WTC11 (cell line): Measurements from ENCODE around the gene SUN2. TPM values are rescaled to one million over a fixed set of nuclear protein-coding genes. Genes with fewer than 3 reads are reported as not detected.

Experiments used
- ATAC-seq: fragments of 200-7000 bp; cut with Tn5 transposase; 2 replicates; pipeline ENCODE4 v1.10.0; 2021; ENCODE audit warnings: mild to moderate bottlenecking, moderate library complexity
- CTCF ChIA-PET: fragments of 300-600 bp; sonication (Branson Sonifier 250); formaldehyde crosslinking; loops from one replicate; lab custom pipeline; 2021; ENCODE audit warnings: antibody characterized with exemption; lab: Charles Lee
- POLR2A ChIA-PET: fragments of 350-600 bp; sonication (Branson Sonifier 250); formaldehyde crosslinking; loops from one replicate; lab custom pipeline; 2021; ENCODE audit warnings: antibody characterized with exemption; lab: Charles Lee
- DNase-seq: peaks from one replicate; pipeline ENCODE4 v3.0.0; 2021; ENCODE audit warnings: low spot score
- H3K27ac Mint-ChIP-seq: 2 replicates; pipeline ENCODE4 v1.8.0; 2021; ENCODE audit warnings: mixed read lengths
- H3K27me3 Mint-ChIP-seq: 2 replicates; pipeline ENCODE4 v1.8.0; 2021; ENCODE audit warnings: low read depth, mild to moderate bottlenecking, moderate library complexity, mixed read lengths
- H3K36me3 Mint-ChIP-seq: 2 replicates; pipeline ENCODE4 v1.8.0; 2021; ENCODE audit warnings: mixed read lengths
- H3K4me1 Mint-ChIP-seq: 2 replicates; pipeline ENCODE4 v1.8.0; 2022; ENCODE audit warnings: mixed read lengths
- H3K4me3 Mint-ChIP-seq: 2 replicates; pipeline ENCODE4 v1.8.0; 2021; ENCODE audit warnings: mild to moderate bottlenecking, moderate library complexity, mixed read lengths
- H3K9me3 Mint-ChIP-seq: 2 replicates; pipeline ENCODE4 v1.8.0; 2021; ENCODE audit warnings: mixed read lengths
- EMX1 ChIP-seq: fragments of 250-450 bp; sonication (Bioruptor Pico); IDR thresholded peaks from 2 replicates; pipeline ENCODE4 v1.8.0; 2021; ENCODE audit warnings: mild to moderate bottlenecking
- ETV6 ChIP-seq: sonication (generic); formaldehyde crosslinking; IDR thresholded peaks from 2 replicates; pipeline ENCODE4 v1.8.1; 2022; ENCODE audit warnings: mild to moderate bottlenecking, missing genetic modification reagents
- GRHL2 ChIP-seq: fragments of 250-450 bp; sonication (Bioruptor Pico); IDR thresholded peaks from 2 replicates; pipeline ENCODE4 v1.8.0; 2022; ENCODE audit warnings: mild to moderate bottlenecking, moderate library complexity; ENCODE audit not compliant: insufficient replicate concordance, severe bottlenecking
- KAT7 ChIP-seq: sonication (generic); formaldehyde crosslinking; IDR thresholded peaks from 2 replicates; pipeline ENCODE4 v1.8.1; 2023; ENCODE audit warnings: missing genetic modification reagents, mild to moderate bottlenecking, borderline replicate concordance
- NFATC4 ChIP-seq: fragments of 250-450 bp; sonication (Bioruptor Pico); IDR thresholded peaks from 2 replicates; pipeline ENCODE4 v1.9.0; 2021; ENCODE audit warnings: mild to moderate bottlenecking
- PRRX2 ChIP-seq: fragments of 250-450 bp; sonication (Bioruptor Pico); IDR thresholded peaks from 2 replicates; pipeline ENCODE4 v1.8.0; 2021; ENCODE audit warnings: mild to moderate bottlenecking
- RELA ChIP-seq: sonication (generic); formaldehyde crosslinking; IDR thresholded peaks from 2 replicates; pipeline ENCODE4 v1.8.1; 2022; ENCODE audit warnings: missing genetic modification reagents, mild to moderate bottlenecking, borderline replicate concordance
- TEAD4 ChIP-seq: sonication (generic); formaldehyde crosslinking; IDR thresholded peaks from 2 replicates; pipeline ENCODE4 v1.8.0; 2022; ENCODE audit warnings: mild to moderate bottlenecking, missing genetic modification reagents
- ZNF138 ChIP-seq: sonication (generic); formaldehyde crosslinking; conservative IDR thresholded peaks from 2 replicates; pipeline ENCODE4 v1.8.1; 2022; ENCODE audit warnings: mild to moderate bottlenecking, moderate library complexity, missing genetic modification reagents
- ZNF671 ChIP-seq: fragments of 250-450 bp; sonication (Bioruptor Pico); IDR thresholded peaks from 2 replicates; pipeline ENCODE4 v1.8.0; 2021; ENCODE audit warnings: mild to moderate bottlenecking
- total RNA-seq: library from RNA; stranded (reverse); gene quantifications from 3 replicates; pipeline ENCODE4 v1.2.3, GENCODE V29; 2021
- TF ChIP-seq, protein P1 (sequence below): sonication (generic); formaldehyde crosslinking; IDR thresholded peaks from 2 replicates; pipeline ENCODE4 v1.8.0; 2022; ENCODE audit warnings: missing genetic modification reagents
- TF ChIP-seq, protein P2 (sequence below): sonication (generic); formaldehyde crosslinking; conservative IDR thresholded peaks from 2 replicates; pipeline ENCODE4 v1.8.1; 2022; ENCODE audit warnings: mild to moderate bottlenecking, missing genetic modification reagents
- TF ChIP-seq, protein P3 (sequence below): sonication (generic); formaldehyde crosslinking; IDR thresholded peaks from 2 replicates; pipeline ENCODE4 v1.8.1; 2023; ENCODE audit warnings: mild to moderate bottlenecking, missing genetic modification reagents, moderate library complexity
- TF ChIP-seq, protein P4 (sequence below): fragments of 250-450 bp; sonication (Bioruptor Pico); IDR thresholded peaks from 2 replicates; pipeline ENCODE4 v1.8.0; 2021; ENCODE audit warnings: mild to moderate bottlenecking
- TF ChIP-seq, protein P5 (sequence below): sonication (generic); formaldehyde crosslinking; IDR thresholded peaks from 2 replicates; pipeline ENCODE4 v1.8.0; 2022; ENCODE audit warnings: mild to moderate bottlenecking, missing genetic modification reagents
- TF ChIP-seq, protein P6 (sequence below): sonication (generic); formaldehyde crosslinking; conservative IDR thresholded peaks from 2 replicates; pipeline ENCODE4 v1.8.1; 2023; ENCODE audit warnings: mild to moderate bottlenecking, low read depth, missing genetic modification reagents, moderate library complexity
- TF ChIP-seq, protein P7 (sequence below): sonication (generic); formaldehyde crosslinking; IDR thresholded peaks from 2 replicates; pipeline ENCODE4 v1.8.1; 2023; ENCODE audit warnings: mild to moderate bottlenecking, missing genetic modification reagents

Gene SUN2
- total RNA-seq, 1 experiment from 2014 or later: 30.1 TPM

DNA sequence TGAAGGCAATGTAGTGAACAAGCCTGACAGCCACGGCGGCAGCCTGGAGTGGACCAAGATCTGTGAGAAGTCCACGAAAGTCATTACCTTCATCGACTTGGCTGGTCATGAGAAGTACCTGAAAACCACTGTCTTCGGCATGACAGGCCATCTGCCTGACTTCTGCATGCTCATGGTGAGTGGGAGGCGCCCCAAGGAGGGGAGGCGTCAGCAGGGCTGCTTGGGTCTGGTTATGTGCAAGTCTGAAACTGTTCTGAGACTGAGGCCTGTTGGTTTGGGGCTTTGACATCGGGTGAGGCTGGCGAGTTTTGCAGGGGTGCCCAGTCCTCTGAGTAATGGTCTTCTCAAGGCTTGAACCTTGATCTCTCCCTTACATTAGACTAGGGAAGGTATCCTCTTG is 39.0 kb downstream of the SUN2 start:
- no peaks in the 10 kb centered on the region for H3K9me3 Mint-ChIP-seq

DNA sequence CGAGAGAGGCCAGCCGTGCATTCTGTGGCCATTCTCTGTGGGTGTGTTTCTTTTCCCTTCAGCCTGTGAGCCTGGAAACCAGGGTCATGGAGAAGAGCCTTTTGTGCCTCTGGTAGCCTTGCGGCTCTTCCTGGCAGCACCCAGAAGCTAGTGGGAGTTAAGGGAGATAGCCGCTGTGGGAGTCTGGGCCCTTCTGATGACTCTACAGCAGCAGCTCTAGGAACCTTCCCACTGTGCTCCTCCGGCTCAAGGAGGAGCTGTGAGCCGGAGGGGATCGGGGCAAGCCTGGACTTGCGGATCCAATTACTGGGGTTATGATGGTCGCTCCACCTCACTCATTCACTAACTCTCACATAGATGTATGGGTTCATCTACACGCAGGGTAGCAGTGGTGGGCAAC is 39.5 kb downstream of the SUN2 start:
- CTCF ChIA-PET: interaction anchor here (0.5 to 2.4 kb wide), 4 partner anchors 9 to 286 kb away, joined by 3 to 17 read pairs (median 6); no protein-coding TSS in a partner anchor
- Mint-ChIP-seq H3K9me3 (no peaks in the 10 kb centered on the region), H3K27me3 (no peaks in the 10 kb centered on the region), H3K4me3 (no peak overlapping the region), H3K4me1 (peaks cover 33% of the 10 kb centered on the region), H3K36me3 (peaks cover 37% of the 10 kb centered on the region), H3K27ac (peak overlapping the region; percentile 87)
- TF ChIP-seq RELA: no peak
- no peak for TF ChIP-seq GRHL2
- TF ChIP-seq, protein P1, sequence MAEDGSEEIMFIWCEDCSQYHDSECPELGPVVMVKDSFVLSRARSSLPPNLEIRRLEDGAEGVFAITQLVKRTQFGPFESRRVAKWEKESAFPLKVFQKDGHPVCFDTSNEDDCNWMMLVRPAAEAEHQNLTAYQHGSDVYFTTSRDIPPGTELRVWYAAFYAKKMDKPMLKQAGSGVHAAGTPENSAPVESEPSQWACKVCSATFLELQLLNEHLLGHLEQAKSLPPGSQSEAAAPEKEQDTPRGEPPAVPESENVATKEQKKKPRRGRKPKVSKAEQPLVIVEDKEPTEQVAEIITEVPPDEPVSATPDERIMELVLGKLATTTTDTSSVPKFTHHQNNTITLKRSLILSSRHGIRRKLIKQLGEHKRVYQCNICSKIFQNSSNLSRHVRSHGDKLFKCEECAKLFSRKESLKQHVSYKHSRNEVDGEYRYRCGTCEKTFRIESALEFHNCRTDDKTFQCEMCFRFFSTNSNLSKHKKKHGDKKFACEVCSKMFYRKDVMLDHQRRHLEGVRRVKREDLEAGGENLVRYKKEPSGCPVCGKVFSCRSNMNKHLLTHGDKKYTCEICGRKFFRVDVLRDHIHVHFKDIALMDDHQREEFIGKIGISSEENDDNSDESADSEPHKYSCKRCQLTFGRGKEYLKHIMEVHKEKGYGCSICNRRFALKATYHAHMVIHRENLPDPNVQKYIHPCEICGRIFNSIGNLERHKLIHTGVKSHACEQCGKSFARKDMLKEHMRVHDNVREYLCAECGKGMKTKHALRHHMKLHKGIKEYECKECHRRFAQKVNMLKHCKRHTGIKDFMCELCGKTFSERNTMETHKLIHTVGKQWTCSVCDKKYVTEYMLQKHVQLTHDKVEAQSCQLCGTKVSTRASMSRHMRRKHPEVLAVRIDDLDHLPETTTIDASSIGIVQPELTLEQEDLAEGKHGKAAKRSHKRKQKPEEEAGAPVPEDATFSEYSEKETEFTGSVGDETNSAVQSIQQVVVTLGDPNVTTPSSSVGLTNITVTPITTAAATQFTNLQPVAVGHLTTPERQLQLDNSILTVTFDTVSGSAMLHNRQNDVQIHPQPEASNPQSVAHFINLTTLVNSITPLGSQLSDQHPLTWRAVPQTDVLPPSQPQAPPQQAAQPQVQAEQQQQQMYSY (CRISPR knock-in tag): no peak
- TF ChIP-seq, protein P2, sequence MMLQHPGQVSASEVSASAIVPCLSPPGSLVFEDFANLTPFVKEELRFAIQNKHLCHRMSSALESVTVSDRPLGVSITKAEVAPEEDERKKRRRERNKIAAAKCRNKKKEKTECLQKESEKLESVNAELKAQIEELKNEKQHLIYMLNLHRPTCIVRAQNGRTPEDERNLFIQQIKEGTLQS (CRISPR knock-in tag): no peak
- POLR2A ChIA-PET: no interaction called here
- ATAC-seq (no peak), DNase-seq (no peak)

More for the DNA sequence above, 39.0 kb downstream of the SUN2 start:
- H3K4me1 Mint-ChIP-seq: peaks cover 32% of the 10 kb centered on the region
- POLR2A ChIA-PET: no interaction called here
- H3K27ac Mint-ChIP-seq: peak overlapping the region; percentile 87
- H3K4me3 Mint-ChIP-seq: no peak overlapping the region
- TF ChIP-seq NFATC4 (CRISPR knock-in tag) (no peak), PRRX2 (CRISPR knock-in tag) (no peak), KAT7 (CRISPR knock-in tag) (no peak), EMX1 (no peak), ETV6 (CRISPR knock-in tag) (no peak), TEAD4 (CRISPR knock-in tag) (no peak), ZNF671 (CRISPR knock-in tag) (no peak), ZNF138 (CRISPR knock-in tag) (no peak)
- TF ChIP-seq, protein P3, sequence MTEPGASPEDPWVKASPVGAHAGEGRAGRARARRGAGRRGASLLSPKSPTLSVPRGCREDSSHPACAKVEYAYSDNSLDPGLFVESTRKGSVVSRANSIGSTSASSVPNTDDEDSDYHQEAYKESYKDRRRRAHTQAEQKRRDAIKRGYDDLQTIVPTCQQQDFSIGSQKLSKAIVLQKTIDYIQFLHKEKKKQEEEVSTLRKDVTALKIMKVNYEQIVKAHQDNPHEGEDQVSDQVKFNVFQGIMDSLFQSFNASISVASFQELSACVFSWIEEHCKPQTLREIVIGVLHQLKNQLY (CRISPR knock-in tag): no peak
- TF ChIP-seq, protein P4, sequence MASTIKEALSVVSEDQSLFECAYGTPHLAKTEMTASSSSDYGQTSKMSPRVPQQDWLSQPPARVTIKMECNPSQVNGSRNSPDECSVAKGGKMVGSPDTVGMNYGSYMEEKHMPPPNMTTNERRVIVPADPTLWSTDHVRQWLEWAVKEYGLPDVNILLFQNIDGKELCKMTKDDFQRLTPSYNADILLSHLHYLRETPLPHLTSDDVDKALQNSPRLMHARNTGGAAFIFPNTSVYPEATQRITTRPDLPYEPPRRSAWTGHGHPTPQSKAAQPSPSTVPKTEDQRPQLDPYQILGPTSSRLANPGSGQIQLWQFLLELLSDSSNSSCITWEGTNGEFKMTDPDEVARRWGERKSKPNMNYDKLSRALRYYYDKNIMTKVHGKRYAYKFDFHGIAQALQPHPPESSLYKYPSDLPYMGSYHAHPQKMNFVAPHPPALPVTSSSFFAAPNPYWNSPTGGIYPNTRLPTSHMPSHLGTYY: no peak
- TF ChIP-seq, protein P5, sequence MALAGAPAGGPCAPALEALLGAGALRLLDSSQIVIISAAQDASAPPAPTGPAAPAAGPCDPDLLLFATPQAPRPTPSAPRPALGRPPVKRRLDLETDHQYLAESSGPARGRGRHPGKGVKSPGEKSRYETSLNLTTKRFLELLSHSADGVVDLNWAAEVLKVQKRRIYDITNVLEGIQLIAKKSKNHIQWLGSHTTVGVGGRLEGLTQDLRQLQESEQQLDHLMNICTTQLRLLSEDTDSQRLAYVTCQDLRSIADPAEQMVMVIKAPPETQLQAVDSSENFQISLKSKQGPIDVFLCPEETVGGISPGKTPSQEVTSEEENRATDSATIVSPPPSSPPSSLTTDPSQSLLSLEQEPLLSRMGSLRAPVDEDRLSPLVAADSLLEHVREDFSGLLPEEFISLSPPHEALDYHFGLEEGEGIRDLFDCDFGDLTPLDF (CRISPR knock-in tag): no peak
- TF ChIP-seq, protein P6, sequence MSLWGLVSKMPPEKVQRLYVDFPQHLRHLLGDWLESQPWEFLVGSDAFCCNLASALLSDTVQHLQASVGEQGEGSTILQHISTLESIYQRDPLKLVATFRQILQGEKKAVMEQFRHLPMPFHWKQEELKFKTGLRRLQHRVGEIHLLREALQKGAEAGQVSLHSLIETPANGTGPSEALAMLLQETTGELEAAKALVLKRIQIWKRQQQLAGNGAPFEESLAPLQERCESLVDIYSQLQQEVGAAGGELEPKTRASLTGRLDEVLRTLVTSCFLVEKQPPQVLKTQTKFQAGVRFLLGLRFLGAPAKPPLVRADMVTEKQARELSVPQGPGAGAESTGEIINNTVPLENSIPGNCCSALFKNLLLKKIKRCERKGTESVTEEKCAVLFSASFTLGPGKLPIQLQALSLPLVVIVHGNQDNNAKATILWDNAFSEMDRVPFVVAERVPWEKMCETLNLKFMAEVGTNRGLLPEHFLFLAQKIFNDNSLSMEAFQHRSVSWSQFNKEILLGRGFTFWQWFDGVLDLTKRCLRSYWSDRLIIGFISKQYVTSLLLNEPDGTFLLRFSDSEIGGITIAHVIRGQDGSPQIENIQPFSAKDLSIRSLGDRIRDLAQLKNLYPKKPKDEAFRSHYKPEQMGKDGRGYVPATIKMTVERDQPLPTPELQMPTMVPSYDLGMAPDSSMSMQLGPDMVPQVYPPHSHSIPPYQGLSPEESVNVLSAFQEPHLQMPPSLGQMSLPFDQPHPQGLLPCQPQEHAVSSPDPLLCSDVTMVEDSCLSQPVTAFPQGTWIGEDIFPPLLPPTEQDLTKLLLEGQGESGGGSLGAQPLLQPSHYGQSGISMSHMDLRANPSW (CRISPR knock-in tag): no peak
- TF ChIP-seq, protein P7, sequence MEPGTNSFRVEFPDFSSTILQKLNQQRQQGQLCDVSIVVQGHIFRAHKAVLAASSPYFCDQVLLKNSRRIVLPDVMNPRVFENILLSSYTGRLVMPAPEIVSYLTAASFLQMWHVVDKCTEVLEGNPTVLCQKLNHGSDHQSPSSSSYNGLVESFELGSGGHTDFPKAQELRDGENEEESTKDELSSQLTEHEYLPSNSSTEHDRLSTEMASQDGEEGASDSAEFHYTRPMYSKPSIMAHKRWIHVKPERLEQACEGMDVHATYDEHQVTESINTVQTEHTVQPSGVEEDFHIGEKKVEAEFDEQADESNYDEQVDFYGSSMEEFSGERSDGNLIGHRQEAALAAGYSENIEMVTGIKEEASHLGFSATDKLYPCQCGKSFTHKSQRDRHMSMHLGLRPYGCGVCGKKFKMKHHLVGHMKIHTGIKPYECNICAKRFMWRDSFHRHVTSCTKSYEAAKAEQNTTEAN (CRISPR knock-in tag): no peak
- TF ChIP-seq, all 79 proteins: peak for 0
- H3K36me3 Mint-ChIP-seq: peaks cover 41% of the 10 kb centered on the region
- no peaks in the 10 kb centered on the region for H3K27me3 Mint-ChIP-seq
- DNase-seq (no peak), ATAC-seq (no peak)
- CTCF ChIA-PET: interaction anchor here (1.2 to 2.4 kb wide), 3 partner anchors 16 to 52 kb away, joined by 3 to 8 read pairs (median 6); no protein-coding TSS in a partner anchor
